Stimulated activated CD8-positive, alpha-beta memory T cell treated with anti-CD3 and anti-CD28 coated beads, Interleukin-7, amount 100 ng/mL, for 48 hours (primary cell): Measurements from ENCODE around the gene CAB39.
"Not testable (repeated sequence)": the region's sequence is repeated elsewhere in the genome, so short reads cannot be mapped to it uniquely, and the experiment has no call there.

Experiments used
- DNase-seq, 2 donors: peaks; one replicate each; pipeline ENCODE4 v3.0.0-alpha.2; 2020; ENCODE audit warnings: low read depth in 1 of 2; ENCODE audit errors: extremely low read depth in 1 of 2

The CAB39 gene

GRCh38 chr2:230713331-230714135 is 891 bp downstream of the CAB39 start:
- DNase-seq = peak in 1 of 2 donors; percentile 9

- peak in 1 of 2 donors; percentile 32 for DNase-seq
These were observed 1.5 kb downstream of the CAB39 start for GRCh38 chr2:230714136-230714480.

DNA sequence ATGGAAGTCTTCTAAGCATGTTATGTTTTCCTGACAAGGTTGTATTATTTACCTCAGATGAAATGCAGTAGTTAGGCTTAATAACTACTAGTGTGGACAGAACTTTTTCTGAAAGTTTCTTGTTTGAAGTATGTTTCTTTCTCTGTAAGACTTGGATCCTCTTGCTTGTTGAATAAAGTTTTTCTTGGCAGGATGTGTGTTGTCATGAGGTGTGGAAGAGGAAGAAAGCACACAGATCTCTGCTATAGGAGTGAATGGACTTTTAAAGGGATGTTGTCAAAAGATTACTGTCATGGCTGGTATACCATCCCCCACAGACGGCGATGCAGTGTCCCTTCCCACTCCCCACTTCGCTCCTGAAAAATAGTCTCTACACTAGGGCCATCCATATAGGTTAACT is 2.6 kb downstream of the CAB39 start:
- no peak for DNase-seq

- no peak for DNase-seq
These were observed 3.9 kb downstream of the CAB39 start for GRCh38 chr2:230716588-230716987.

GRCh38 chr2:230717600-230717999 is 5.0 kb downstream of the CAB39 start:
- no peak for DNase-seq

DNA sequence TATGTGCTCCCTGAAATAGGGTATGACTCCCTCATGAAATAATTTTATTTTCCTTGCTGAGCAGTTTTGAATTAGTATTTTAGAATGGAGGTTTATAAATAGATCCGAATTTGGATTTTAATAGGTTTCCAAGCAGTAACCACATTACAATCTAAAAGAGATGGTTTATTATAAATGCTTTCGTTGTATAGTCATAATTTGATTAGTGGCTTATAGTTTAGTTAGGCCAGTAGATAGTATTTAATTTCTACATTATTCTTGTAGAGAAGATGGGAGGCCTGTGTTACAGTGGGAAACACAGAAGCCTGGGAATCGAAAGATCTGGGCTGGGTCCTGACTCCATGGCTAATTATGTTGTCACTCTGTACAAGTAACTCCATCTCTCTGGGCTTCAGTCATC is 6.7 kb downstream of the CAB39 start:
- DNase-seq = no peak

- no peak for DNase-seq
These were observed 9.1 kb downstream of the CAB39 start for GRCh38 chr2:230721712-230722111.

GRCh38 chr2:230722207-230722885 is 9.7 kb downstream of the CAB39 start:
- DNase-seq = no peak

- no peak for DNase-seq
These were observed 10.7 kb downstream of the CAB39 start for GRCh38 chr2:230723363-230723762.

DNA sequence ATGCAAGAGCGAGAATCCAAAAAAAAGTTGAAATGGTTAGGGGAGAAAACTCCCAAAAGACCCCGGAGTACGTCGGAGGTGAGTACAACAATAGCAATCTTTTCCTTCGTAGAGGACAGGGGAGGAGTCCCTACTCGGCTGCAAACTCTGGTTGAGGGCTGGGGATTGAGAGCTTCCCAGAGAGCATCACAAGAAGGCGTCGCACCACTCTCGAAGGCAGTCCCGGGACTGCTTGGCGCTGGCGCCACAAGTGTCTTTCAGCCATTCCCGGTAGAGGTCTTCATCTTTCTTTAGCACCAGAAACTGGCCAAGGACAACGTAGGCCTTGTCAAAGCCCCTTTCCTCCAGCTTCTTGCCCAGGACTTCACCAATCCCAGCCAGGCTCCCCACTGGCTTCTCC is 12.3 kb downstream of the CAB39 start:
- DNase-seq = not testable (repeated sequence)

- DNase-seq = no peak
These were observed 18.9 kb downstream of the CAB39 start for GRCh38 chr2:230731512-230731911.

DNA sequence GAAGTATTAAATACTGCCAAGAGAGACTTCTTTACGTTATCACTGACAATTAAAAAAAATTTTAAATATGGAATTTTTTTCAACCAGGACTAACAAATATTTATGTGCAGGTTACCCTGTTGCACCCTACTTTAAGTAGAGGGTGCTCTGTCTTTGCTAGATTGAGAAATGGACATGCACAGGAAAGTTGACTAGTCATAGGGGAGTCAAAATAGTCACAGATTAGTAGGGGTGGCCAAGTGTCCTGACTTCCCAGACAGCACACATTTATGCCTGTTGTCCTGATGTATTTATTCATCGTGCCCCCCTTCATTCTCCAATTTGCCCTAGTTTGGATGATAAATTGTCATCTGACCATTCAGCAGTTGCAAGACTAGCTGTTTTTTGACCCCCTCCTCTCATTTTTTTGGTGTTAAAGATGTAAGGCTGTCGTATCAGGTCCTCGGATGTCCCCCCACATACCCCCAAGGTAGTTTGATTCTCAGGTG is 20.3 kb downstream of the CAB39 start:
- no peak for DNase-seq

DNA sequence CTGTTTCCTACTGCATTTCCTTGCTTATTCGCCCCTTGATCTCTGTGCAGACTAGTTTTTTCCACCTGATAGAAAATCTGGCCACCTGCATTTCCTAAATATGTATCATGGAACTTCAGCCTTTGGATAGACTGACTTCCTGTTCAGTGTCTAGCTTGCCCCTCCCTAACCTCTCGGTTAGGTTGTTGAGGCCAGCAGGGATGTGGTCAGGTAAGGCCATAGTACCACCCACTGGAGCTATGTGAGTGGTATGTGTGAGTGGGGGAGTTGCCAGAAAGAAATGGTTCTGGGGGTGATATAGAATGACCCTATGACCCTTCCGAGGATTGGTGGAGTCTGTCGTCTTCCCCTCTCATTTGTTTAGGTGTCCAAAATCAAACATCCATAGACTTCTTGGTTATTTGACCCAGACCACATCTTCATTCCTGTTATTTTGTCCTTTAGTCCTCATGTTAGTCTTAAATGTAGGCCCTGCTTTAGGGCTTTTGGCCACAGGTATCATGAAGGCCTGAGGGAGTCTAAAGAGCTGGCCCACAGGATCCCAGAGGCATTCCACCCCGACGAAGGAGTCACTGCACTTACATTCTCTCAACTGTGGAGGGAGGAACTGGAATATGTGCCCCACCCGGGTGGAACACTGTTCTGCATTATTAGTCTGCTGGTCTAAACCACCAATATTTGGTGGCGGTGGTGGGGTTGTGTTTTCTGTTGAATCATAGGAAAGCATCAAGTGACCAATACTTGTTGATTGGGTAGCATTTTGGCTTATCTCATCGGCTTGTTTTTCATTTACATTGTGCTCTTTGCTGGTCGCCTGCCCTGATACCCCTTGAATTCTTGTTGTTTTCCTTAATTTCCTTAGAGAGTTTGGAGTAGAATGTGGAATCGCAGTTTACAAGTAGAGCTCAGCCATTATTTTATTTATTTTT is 21.9 kb downstream of the CAB39 start:
- no peak for DNase-seq

DNA sequence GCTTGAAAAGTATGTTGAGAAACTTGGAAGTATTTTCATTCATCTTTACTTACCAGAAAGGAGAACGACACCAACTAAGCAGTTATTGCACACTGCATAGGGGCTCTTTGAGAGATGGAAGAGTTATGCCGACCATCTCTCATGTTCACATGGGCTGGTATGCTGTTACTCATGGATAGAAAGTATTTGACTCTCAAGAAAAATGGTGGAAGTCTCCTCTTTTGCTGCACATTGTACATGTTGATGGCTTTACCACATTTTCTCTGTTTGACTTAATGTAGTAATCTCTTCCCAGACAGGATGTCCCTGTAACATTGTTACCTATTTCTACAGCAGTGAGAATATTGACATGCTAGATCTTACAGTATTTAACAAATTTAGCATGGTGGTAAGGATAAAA is 23.2 kb downstream of the CAB39 start:
- no peak for DNase-seq

DNA sequence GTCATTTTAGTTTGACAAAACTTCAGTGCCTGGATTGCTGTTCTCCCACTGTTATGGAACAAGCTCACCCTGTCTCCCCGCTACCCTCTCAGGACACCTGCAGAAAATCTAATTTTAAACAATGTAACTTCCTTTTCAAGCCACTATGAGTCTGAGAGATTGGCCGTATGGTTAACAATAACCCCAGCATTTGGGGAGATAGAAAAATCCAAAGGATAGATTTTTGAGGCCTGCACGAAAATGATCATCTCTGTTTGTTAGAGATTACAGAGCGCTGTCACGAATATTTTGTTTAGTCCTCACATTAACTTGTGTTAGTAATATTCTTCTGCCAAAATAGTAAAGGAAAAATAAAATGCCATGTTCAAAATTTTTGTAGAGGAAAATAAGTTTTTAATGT is 24.7 kb downstream of the CAB39 start:
- no peak for DNase-seq

DNA sequence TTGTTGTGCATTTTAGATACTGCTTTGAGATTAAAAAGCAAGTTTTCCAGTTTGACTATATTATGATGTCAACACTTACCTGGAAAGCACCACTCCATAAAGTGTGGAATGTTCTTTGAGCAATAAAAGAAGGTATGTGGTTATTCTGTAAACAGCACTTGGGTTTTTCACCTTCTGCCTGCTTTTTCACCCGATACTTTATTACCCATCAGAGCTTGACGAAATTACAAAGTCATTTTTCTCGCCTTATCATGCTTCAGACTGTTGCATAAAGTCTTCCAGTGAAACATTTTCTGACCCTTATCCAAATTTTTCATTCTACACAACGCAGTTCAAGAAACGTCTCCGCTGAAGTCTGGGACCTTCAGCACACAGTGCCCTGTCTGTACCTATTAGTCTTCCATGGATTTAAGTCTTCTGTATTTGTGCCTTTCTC is 25.2 kb downstream of the CAB39 start:
- no peak for DNase-seq

GRCh38 chr2:230738391-230738811 is 25.8 kb downstream of the CAB39 start:
- DNase-seq = no peak

GRCh38 chr2:230738924-230739323 is 26.3 kb downstream of the CAB39 start:
- no peak for DNase-seq

DNA sequence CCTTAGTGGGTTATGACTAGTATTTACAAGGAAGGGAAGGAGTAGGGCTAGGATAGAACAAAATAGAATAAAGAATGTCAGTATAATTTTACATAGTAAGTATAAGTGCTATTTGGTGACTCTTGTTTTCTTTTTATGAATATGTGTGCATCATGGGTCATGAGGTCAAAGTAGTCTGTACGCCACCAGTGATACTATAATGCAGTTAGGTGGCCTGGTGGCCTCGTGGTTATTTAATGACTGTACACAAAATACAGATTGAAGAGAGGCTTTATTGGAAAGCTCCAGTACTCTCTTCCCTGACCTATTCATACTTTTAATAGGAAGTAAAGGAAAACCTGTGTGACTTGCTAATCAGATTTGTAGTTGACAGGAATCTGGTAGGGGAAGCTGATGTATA is 27.3 kb downstream of the CAB39 start:
- DNase-seq = no peak

- no peak for DNase-seq
These were observed 30.1 kb downstream of the CAB39 start for GRCh38 chr2:230742781-230743180.

- DNase-seq = no peak
These were observed 33.6 kb downstream of the CAB39 start for GRCh38 chr2:230746213-230746612.
